ENCODE results near the gene GBX1. TPM values are rescaled to one million over a fixed set of nuclear protein-coding genes. Genes with fewer than 3 reads are reported as not detected.

GBX1 gene
- total RNA-seq, 1 donor from 2014 or later = not detected

DNA sequence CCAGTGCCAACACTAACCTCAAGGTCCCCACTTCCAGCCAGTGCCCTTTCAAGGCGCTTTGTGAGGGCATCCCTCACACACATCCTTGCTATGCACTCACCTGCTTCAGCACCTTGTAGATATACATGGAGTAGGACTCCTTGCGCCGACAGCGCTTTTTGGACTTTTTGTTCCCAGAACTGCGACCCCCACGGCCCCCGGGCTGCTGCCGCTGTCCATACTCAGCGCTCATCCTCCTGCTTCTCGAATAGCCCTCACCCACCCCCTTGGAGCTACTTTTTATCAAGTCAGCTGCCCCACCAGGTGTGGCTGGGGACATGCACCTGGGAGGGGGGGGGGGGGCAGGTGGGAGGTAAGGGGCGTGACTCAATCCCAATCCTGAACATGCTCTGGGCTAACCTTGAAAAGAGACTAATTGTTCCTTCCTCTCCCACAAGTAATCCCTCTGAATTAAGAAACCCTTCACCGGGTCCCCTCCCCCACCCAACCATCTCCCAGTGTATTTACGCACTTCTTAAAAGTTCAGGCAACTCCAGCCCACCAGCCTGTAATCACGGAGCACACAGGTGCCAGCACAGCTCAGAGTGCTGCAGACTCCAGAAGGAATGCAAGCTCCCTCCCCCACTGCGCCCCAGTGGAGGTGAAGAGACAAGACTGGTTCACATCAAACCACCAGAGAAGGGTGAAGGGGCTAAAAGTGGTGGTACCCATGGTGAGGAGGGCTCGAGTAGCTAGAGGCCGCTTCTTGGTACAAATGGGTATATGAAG is 42.8 kb upstream of the GBX1 start, which contains the start of gene H2BK1:
Gene H2BK1, minus strand, starts transcription at position 402 of the 768 bp plus-strand sequence. Its CDS starts 170 bp downstream, at position 232.
- peaks cover 6% of the 10 kb centered on the region for H3K27me3 ChIP-seq (ENCODE audit: control insufficient read depth, insufficient read depth, low read length)
- TF ChIP-seq, protein P1, sequence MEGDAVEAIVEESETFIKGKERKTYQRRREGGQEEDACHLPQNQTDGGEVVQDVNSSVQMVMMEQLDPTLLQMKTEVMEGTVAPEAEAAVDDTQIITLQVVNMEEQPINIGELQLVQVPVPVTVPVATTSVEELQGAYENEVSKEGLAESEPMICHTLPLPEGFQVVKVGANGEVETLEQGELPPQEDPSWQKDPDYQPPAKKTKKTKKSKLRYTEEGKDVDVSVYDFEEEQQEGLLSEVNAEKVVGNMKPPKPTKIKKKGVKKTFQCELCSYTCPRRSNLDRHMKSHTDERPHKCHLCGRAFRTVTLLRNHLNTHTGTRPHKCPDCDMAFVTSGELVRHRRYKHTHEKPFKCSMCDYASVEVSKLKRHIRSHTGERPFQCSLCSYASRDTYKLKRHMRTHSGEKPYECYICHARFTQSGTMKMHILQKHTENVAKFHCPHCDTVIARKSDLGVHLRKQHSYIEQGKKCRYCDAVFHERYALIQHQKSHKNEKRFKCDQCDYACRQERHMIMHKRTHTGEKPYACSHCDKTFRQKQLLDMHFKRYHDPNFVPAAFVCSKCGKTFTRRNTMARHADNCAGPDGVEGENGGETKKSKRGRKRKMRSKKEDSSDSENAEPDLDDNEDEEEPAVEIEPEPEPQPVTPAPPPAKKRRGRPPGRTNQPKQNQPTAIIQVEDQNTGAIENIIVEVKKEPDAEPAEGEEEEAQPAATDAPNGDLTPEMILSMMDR (IDR thresholded peaks at IDR 0.05; ENCODE audit: insufficient read depth, low read length, poor library complexity, severe bottlenecking) = no peak
- DNase-seq (ENCODE audit: low read depth) = no peak
- no peaks in the 10 kb centered on the region for H3K36me3 ChIP-seq (ENCODE audit: control insufficient read depth, insufficient read depth, low read length)
- H3K4me3 ChIP-seq (ENCODE audit: low read depth, low read length) = no peak within 1 kb of the TSS

- peaks cover 13% of the 10 kb centered on the region for H3K27me3 ChIP-seq (ENCODE audit: control insufficient read depth, insufficient read depth, low read length)
- no peaks in the 10 kb centered on the region for H3K36me3 ChIP-seq (ENCODE audit: control insufficient read depth, insufficient read depth, low read length)
- no peak overlapping the region for H3K4me3 ChIP-seq (ENCODE audit: low read depth, low read length)
- no peak for DNase-seq (ENCODE audit: low read depth)
- TF ChIP-seq, protein P1 (IDR thresholded peaks at IDR 0.05; ENCODE audit: insufficient read depth, low read length, poor library complexity, severe bottlenecking) = no peak
These were observed 42.1 kb upstream of the GBX1 start for GRCh38 chr7:151209588-151209987.

GRCh38 chr7:151208253-151208862 is 40.9 kb upstream of the GBX1 start:
- TF ChIP-seq, protein P1 (IDR thresholded peaks at IDR 0.05; ENCODE audit: insufficient read depth, low read length, poor library complexity, severe bottlenecking) = no peak
- Histone ChIP-seq H3K4me3 (ENCODE audit: low read depth, low read length) (no peak overlapping the region), H3K36me3 (ENCODE audit: control insufficient read depth, insufficient read depth, low read length) (no peaks in the 10 kb centered on the region), H3K27me3 (ENCODE audit: control insufficient read depth, insufficient read depth, low read length) (peaks cover 19% of the 10 kb centered on the region)
- no peak for DNase-seq (ENCODE audit: low read depth)

GRCh38 chr7:151207804-151208203 is 40.3 kb upstream of the GBX1 start:
- Histone ChIP-seq H3K36me3 (ENCODE audit: control insufficient read depth, insufficient read depth, low read length) (no peaks in the 10 kb centered on the region), H3K27me3 (ENCODE audit: control insufficient read depth, insufficient read depth, low read length) (peaks cover 19% of the 10 kb centered on the region), H3K4me3 (ENCODE audit: low read depth, low read length) (no peak overlapping the region)
- TF ChIP-seq, protein P1 (IDR thresholded peaks at IDR 0.05; ENCODE audit: insufficient read depth, low read length, poor library complexity, severe bottlenecking) = no peak
- DNase-seq (ENCODE audit: low read depth) = no peak

DNA sequence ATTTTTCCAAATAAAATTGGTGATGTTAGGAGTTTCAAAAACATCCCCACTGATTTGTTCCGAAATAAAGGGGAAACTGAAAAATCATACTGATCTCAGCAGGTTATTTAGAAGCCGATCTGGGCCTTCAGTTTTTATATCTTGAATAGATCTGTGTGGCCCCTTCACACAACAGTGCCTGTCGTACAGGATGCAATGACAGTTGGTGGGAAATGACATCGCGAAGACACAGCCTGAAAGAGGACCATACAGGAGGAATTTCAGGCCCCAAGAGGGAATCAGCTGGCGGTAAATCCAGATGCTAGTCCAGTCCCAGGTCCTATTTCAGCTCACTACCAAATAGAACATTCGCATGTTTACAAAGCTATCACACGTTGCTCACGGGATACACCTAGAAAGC is 39.8 kb upstream of the GBX1 start:
- TF ChIP-seq, protein P1 (IDR thresholded peaks at IDR 0.05; ENCODE audit: insufficient read depth, low read length, poor library complexity, severe bottlenecking) = no peak
- DNase-seq (ENCODE audit: low read depth) = no peak

More for the DNA sequence above, 39.8 kb upstream of the GBX1 start:
- no peaks in the 10 kb centered on the region for H3K36me3 ChIP-seq (ENCODE audit: control insufficient read depth, insufficient read depth, low read length)
- H3K4me3 ChIP-seq (ENCODE audit: low read depth, low read length) = no peak overlapping the region
- peaks cover 21% of the 10 kb centered on the region for H3K27me3 ChIP-seq (ENCODE audit: control insufficient read depth, insufficient read depth, low read length)

Data from kidney epithelial cell (primary cell).